GM18861 (cell line): Measurements from ENCODE around the gene MCF2.
A peak's percentile ranks its signal among the peaks of the same experiment; 100 is the strongest.

Experiments
- ATAC-seq: cut with Tn5 transposase; IDR thresholded peaks from one replicate; pipeline ENCODE4 v1.9.1; 2021; ENCODE audit not compliant: unreplicated experiment

The MCF2 gene

DNA sequence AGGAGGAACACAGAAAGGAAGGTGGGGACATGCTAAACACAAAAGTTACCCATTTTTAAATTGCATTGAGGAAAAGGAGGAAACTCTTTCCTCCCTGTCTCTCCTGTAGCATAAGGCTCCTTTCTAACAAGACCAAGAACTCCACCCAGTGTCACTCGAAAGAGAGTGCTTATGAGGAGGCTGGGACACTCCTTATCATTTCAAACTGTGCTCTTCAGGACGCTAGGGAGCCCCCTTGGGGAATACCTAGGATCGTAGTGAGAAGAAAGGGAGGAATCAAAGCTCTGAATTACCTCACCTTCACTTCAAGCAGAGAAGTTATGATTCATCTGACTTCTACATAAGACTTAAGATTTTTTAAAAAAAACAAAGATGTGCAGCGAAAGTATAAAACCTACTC, 111.9 kb downstream of the MCF2 start:
- no peak for ATAC-seq

DNA sequence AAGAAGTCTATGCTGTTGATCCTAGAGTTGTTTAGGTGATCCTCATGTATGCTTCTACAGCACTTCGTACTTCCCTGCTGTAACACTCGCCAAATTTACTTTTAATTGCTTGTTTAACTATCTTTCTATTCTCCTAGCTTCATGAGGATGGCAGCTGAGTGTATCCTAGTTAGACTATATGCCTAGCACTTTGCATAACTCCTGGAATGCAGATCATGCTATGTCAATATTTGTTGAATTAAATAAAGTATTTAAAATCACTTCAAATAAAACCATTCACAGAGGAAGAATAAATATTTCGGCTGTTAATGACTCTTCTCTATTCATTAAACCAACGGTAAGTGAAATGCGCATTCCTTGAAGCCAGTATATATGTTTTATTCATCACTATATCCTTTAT, 122.4 kb downstream of the MCF2 start:
- ATAC-seq: no peak

DNA sequence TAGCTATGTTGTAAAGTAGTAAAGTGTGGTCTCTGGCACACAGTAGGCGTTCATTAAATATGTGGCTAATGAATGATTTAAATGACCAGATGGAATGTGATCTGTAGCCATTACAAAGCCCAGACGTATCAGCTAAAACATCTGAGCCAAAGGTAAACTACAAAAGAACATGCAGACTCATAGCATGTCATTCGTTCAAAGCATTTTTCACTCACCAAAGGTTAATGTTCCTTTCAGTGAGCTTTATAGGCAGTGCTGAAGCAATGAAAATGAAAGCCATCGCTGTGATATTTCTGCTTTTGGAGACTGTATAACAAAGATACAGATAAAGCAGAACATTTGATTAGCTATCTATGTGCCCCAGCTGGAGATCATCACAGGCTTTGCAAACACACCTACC, 126.9 kb downstream of the MCF2 start:
- no peak for ATAC-seq

DNA sequence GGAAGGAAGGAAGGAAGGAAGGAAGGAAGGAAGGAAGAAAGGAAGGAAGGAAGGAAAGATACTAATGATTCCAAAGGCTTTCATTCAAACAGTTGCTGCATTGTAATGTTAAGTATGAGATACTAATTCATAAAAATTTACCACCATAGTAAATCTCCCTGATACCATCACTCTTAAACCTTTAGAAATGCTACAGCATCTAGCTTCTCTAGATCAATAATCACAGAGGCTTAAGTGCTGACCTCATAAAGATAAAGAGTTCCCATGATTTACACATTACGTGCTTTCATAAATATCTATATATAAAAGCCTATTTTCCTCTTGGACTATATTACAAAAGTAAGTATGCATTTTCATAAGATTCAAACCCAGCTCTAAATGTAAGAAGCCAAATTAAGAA, 141.0 kb downstream of the MCF2 start:
- no peak for ATAC-seq

DNA sequence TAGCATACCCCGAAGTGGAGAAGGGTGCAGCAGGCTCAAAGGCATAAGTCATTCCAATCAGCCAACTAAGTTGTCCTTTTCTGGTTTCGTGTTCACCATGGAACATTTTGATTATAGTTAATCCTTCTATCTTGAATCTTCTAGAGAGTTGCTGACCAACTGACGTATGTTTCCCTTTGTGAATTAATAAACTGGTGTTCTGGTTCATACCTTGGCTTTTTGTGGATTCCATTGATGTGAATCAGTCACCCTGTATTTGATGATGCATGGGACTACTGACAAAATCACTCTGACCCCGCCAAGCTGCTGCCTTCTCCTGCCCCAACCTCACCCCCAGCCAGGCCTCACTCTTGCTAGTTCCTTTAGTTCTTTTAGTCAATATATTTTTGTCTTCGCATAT, 144.7 kb downstream of the MCF2 start:
- ATAC-seq: no peak

DNA sequence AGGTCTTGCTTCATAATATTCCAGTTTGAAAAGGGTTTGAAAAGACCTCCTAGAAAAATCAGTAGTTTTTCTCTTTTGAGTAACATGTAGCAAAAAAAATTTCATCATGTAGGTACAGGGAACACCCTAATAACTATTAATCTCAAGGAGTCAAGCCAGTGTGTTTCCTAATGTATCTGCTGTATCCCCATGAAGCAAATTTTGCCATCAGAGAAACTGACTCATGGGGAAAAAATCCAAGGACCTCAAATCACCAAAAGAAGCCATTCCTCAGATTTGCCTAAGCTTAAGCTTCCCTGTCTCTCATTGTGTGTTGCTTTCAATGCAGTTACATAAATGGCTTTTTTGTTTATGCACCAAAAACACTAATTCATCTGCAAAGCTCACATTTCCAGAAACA, 147.7 kb downstream of the MCF2 start:
- no peak for ATAC-seq

DNA sequence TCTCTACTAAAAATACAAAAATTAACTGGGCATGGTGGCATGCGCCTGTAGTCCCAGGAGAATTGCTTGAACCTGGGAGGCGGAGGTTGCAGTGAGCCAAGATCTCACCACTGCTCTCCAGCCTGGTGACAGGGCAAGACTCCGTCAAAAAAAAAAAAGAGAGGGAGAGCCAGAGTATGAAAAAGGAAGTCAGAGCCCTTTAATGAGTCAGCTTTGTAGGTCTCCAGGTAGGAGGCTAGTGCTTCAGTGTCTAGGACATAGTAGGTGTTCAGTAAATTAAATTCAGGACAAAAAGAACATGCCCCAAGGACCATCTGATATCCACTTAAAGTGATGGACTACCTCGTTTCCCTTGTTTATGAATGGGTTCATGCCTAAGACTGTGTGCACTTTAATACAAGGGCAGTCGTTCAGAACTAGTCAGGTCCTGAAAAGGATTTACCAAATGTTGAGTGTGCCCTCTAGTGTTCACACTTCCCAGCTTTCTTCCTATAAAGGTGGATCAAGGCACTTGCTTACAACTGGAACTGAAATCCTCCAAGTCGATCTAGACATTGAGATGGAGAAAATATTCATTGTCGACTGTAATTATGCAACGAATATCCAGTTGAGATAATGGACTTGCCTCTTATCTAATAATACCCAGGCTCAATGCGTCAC, 148.5 kb downstream of the MCF2 start:
- peak; percentile 84 for ATAC-seq

DNA sequence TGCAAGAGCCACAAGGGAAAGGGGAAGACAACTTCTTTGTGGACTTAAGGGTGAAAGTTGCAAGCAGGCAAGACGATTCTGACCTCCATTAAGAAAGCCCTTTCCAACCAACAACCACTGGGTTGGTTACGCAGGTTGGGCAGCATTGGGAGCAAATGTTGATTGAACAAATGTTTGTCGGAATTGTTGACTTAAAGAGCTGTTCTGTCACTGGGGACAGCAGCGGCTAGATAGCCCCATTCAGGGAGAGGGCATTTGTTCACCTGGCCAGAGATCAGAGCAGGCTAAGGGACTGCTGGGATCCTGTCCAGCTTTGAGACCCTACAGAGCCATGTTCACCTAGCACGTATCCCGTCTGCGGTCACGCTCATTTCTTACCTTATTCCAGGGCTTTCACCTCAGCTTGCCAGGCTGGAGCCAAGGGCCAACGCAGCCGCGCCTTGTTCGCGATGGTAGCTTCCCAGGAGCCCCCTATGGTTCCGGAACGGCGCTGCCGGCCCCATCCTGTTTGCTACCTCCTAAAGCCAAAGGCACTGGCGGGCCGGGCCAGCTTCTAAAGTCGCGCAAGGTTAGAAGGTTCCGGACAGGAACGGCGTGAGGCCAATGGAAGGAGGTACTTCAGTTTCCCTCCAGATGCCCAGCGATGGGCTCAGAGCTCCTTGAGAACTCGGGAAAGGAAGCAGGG, 152.8 kb downstream of the MCF2 start:
- ATAC-seq: no peak

DNA sequence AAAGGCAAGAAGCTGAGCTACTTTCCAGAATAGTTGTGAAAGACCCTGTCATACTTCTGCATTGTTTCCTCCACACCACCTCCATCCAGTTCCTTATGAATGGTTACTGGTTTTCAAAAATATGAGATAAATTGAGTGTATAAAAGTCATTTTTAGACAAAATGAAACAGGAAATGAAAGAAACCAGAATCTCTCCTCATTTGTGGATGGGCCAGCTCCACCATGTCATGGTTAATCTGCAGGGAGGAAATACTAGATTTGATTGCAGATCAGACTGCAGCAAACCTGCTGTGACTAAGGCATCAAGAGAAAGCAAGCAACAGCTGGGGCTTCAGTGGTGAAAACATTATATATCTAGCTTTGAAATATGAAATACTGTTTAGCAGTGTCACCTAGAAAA, 153.6 kb downstream of the MCF2 start:
- peak; percentile 25 for ATAC-seq

DNA sequence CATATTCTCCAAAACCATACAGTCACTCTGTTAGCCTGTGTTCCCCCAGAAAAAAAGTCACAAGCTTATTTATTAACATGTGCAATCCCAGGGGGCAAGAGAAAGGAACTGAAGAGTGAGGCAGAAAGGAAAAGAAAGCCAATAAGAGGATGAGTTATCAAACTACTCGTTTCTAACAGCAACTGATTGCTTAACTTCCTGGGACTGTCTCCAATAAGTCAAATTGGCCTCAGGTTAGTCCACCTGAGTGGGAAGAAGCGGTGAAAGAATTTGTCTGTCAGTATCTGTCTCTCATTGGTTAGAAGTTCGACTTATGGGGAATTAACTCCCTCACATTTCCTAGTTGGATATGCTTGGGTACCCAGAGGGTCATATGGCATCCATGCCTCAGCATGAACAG, 163.4 kb downstream of the MCF2 start:
- no peak for ATAC-seq

DNA sequence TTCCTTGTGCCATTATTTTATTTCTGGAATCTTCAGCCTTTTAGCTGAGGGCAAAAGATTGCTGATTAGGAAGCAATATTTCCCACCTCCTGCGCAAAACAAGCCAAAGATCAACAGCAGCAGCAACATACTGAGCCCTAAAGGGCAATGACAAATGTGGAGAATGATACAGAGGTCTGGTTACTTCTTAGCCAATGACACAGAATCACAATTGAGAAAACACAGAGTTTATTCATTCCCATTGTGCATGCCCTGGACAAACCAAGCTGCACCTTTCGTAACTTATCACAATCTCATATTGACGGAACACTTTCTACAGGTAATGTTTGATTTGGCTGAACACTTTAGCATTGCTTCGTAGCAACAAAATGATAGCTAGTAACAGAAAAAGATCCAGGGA, 164.0 kb downstream of the MCF2 start:
- ATAC-seq: no peak

DNA sequence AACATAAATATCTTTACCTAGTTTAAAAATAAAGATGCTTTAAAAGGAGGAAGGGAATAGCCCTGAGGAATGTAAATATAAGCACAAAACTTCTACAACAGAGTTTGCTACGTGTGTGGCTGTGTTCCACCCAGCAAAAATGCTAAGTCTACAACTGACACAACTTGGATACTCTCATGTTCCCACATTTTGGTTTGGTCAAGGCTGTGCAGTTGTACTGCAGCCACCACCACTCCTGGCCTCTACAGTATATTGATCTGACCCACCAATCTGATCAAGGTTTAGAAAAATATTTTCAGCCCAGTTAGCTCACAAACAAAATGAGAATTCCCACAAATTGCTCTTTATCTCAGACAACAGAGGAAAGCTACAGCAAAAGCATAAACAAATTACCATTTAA, 165.3 kb downstream of the MCF2 start:
- no peak for ATAC-seq

DNA sequence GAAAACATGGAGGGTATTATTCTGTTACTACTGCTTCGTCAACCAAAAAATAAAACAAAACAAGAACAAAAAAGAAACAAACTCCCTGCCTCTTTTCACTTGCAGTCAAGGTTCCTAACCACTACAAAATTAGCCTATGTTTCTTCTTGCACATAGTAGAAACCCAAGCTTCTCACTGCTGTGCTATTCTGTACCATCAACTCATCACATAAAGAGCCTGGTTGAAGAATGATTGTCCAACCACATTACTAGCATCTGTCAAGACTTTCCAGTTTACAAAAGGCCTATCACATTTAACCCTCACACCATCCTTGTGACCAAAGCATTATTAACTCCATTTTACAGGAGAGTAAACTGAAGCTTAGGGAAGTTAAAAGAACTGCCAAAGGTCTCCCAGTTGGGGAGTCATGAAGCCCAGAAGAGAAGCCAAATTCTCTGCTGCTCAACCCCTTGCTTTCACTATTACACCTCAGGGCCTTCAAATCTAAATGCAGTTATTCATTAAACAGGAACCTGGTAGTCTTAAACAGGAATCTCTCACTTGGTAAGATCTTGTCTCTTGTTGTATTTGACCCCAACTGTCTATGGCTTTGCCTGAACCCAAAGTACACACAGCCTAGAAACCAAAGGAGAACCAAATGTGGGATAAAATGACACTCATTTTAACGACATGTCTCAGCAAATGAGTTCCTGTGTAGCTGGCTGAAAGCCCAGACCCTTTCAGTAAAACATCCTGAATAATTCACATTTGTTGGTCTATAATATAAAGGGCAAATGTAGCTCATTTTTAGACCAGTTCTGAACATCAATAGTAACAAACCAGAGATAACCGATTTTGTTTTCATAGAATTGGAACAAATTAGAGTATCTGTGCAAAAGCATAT, 168.8 kb downstream of the MCF2 start:
- peak; percentile 86 for ATAC-seq

DNA sequence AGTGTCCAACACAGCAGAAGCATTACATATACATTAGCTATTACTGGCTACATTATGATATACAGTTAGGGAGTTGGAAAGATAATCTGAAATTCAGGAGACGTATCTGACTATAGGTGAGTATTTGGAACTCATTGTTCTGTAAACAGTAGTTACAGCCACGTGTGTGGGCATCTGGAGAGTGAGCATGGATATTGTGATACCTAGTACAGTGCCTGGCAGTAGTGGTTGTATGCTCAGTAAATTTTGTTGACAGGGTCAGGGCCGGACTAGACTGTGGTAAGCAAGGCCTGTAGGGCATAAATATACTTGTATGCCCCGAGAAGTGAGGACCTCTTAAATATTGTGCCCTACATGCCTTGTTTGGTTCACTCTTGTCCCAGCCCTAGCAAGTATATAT, 174.5 kb downstream of the MCF2 start:
- no peak for ATAC-seq

DNA sequence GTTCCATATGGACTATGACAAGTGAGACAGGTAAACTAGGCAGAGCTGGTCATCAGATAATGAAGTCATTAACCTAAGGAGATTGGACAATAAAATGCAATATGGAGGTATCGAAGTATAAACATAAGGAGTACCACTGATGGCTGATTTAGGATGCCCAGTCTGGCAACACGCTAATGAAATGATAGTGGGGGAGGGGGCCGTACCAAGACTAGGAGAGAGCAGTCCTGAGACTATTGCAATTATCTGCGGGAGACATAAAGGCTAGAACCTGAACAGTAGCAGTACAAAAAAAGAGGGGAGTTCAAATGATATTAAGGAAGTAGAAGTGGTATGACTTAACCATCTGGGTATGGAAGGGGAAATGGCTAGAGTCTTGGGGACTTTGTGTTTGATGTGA, 175.1 kb downstream of the MCF2 start:
- ATAC-seq: no peak
